SU-DHL-6 (cell line): ENCODE results near the gene HOXA6.

Experiments used
- H2AFZ ChIP-seq: fragments of 200-600 bp; sonication (generic); 2 replicates; pipeline ENCODE4 v1.6.1; 2014; ENCODE audit warnings: low read depth, mild to moderate bottlenecking, moderate library complexity, mixed read lengths, antibody characterized with exemption, low read length; ENCODE audit not compliant: severe bottlenecking
- H3F3A ChIP-seq: fragments of 200-600 bp; shearing (Covaris generic); 2 replicates; pipeline ENCODE4 v1.6.0; 2016; ENCODE audit warnings: antibody characterized with exemption, mild to moderate bottlenecking; ENCODE audit not compliant: insufficient read depth
- H3K27ac ChIP-seq: fragments of 200-600 bp; sonication (generic); 2 replicates; pipeline ENCODE4 v1.5.1; 2016; ENCODE audit warnings: low read depth, mild to moderate bottlenecking, low read length, moderate library complexity, mixed read lengths
- H3K27me3 ChIP-seq: fragments of 200-600 bp; sonication (generic), shearing (Covaris generic); 2 replicates; pipeline ENCODE4 v1.6.0; 2014; ENCODE audit warnings: mild to moderate bottlenecking, low read length
- H3K36me3 ChIP-seq: fragments of 200-600 bp; sonication (generic); 2 replicates; pipeline ENCODE4 v1.6.1; 2014; ENCODE audit warnings: mild to moderate bottlenecking, low read length, mixed read lengths
- H3K4me2 ChIP-seq: fragments of 300-600, 200-600 bp; shearing (Covaris generic), sonication (generic); 2 replicates; pipeline ENCODE4 v1.6.0; 2014; ENCODE audit warnings: low read length, low read depth, mild to moderate bottlenecking; ENCODE audit not compliant: poor library complexity, severe bottlenecking
- H3K4me3 ChIP-seq: fragments of 200-600 bp; sonication (generic); 2 replicates; pipeline ENCODE4 v1.5.1; 2014; ENCODE audit warnings: antibody characterized with exemption, low read length, mild to moderate bottlenecking, mixed read lengths; ENCODE audit not compliant: insufficient read depth, poor library complexity, severe bottlenecking
- H3K79me2 ChIP-seq: fragments of 200-600 bp; sonication (generic); 2 replicates; pipeline ENCODE4 v1.6.1; 2014; ENCODE audit warnings: mild to moderate bottlenecking, low read length, moderate library complexity; ENCODE audit not compliant: insufficient read depth
- H3K9ac ChIP-seq: fragments of 200-600 bp; sonication (generic); 2 replicates; pipeline ENCODE4 v1.7.0; 2014; ENCODE audit warnings: mild to moderate bottlenecking, low read length
- H3K9me2 ChIP-seq: fragments of 200-600 bp; sonication (generic); replicated peaks from 2 replicates; pipeline ENCODE4 v1.6.1; 2014; ENCODE audit warnings: low read length; ENCODE audit not compliant: insufficient read depth
- H3K9me3 ChIP-seq: fragments of 200-600 bp; sonication (generic); 2 replicates; pipeline ENCODE4 v1.6.1; 2014; ENCODE audit warnings: low read length, mixed read lengths; ENCODE audit not compliant: insufficient read depth
- H4K20me1 ChIP-seq: fragments of 200-600 bp; sonication (generic); 2 replicates; pipeline ENCODE4 v1.6.1; 2014; ENCODE audit warnings: low read depth, mild to moderate bottlenecking, antibody characterized with exemption, low read length, moderate library complexity, mixed read lengths
- EZH2phosphoT487 ChIP-seq: fragments of 200-600 bp; sonication (generic), shearing (Covaris generic); conservative IDR thresholded peaks from 2 replicates; pipeline ENCODE4 v1.6.1; 2018; ENCODE audit warnings: mild to moderate bottlenecking, antibody characterized with exemption, low read length, moderate library complexity, mixed read lengths
- TF ChIP-seq, protein P1 (sequence below): fragments of 200-600 bp; sonication (generic); IDR thresholded peaks from one replicate; pipeline ENCODE4 v1.5.1; 2017; ENCODE audit warnings: antibody characterized with exemption, mild to moderate bottlenecking, low read length, moderate library complexity; ENCODE audit not compliant: insufficient read depth, poor library complexity, severe bottlenecking

Gene HOXA6

DNA sequence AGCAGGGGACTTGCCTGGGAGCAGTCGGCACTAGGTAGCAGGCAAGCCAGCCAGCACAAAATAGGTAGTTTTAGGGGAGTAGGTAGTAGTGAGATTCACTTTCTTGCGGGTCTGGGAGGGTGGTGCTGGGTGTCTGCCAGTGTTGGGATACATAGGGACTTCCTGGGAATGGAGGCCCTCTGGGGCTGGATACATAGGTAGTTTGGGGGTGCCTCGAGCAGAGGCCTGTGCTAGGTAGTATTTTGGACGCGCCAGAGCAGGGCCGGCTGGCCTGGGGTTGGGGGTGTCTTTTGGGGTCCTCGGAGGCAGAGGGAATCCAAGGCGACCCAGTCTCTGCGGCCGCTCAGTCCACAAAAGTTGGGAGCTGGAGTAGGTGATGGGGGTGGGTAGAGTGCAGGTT lies 6.8 kb upstream of the HOXA6 start:
- Histone ChIP-seq H3K27me3 (no peaks in the 10 kb centered on the region), H4K20me1 (no peaks in the 10 kb centered on the region), H3K27ac (no peak overlapping the region), H3F3A (peaks cover 13% of the 10 kb centered on the region), H3K9me2 (no peaks in the 10 kb centered on the region), H3K4me2 (peak overlapping the region; percentile 83), H3K9ac (peak overlapping the region; percentile 83), H3K79me2 (peaks cover 15% of the 10 kb centered on the region; the same call in 1 of the 2 replicates), H3K9me3 (no peaks in the 10 kb centered on the region), H2AFZ (peak overlapping the region; percentile 77), H3K36me3 (0 out of 2 replicates have a peak, but pooled peaks cover 4% of the 10 kb centered on the region), H3K4me3 (no peak overlapping the region)
- no peak for TF ChIP-seq EZH2phosphoT487
- TF ChIP-seq, protein P1, sequence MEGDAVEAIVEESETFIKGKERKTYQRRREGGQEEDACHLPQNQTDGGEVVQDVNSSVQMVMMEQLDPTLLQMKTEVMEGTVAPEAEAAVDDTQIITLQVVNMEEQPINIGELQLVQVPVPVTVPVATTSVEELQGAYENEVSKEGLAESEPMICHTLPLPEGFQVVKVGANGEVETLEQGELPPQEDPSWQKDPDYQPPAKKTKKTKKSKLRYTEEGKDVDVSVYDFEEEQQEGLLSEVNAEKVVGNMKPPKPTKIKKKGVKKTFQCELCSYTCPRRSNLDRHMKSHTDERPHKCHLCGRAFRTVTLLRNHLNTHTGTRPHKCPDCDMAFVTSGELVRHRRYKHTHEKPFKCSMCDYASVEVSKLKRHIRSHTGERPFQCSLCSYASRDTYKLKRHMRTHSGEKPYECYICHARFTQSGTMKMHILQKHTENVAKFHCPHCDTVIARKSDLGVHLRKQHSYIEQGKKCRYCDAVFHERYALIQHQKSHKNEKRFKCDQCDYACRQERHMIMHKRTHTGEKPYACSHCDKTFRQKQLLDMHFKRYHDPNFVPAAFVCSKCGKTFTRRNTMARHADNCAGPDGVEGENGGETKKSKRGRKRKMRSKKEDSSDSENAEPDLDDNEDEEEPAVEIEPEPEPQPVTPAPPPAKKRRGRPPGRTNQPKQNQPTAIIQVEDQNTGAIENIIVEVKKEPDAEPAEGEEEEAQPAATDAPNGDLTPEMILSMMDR, result no peak

DNA sequence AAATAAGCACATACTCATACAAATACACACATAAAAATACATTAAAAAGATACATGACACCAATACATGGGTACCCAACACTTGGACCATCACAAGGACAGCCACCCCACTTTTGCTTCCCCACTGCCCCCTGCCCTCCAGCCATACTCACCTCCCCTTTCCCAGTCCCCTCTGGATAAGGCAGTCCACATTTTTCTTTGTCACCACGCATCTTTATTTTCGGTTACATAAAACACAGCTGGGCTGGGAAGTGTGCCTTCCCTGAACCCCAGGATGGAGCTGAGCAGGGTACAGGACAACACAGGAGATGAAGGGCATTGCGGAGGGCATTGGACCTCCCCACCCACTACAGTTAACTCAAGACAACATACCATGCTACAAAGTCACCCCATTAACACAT lies 6.0 kb upstream of the HOXA6 start:
- H3K27ac ChIP-seq, result no peak overlapping the region
- no peaks in the 10 kb centered on the region for H3K9me2 ChIP-seq
- H3K27me3 ChIP-seq, result no peaks in the 10 kb centered on the region
- H3K79me2 ChIP-seq, result peaks cover 19% of the 10 kb centered on the region; the same call in 1 of the 2 replicates
- H2AFZ ChIP-seq, result no peak overlapping the region
- H3F3A ChIP-seq, result peaks cover 8% of the 10 kb centered on the region; the same call in 1 of the 2 replicates
- H3K9me3 ChIP-seq, result no peaks in the 10 kb centered on the region
- H4K20me1 ChIP-seq, result no peaks in the 10 kb centered on the region
- no peak overlapping the region for H3K4me3 ChIP-seq
- H3K36me3 ChIP-seq, result 0 out of 2 replicates have a peak, but pooled peaks cover 4% of the 10 kb centered on the region
- H3K4me2 ChIP-seq, result no peak overlapping the region
- TF ChIP-seq EZH2phosphoT487, result no peak
- TF ChIP-seq, protein P1, result no peak
- no peak overlapping the region for H3K9ac ChIP-seq

DNA sequence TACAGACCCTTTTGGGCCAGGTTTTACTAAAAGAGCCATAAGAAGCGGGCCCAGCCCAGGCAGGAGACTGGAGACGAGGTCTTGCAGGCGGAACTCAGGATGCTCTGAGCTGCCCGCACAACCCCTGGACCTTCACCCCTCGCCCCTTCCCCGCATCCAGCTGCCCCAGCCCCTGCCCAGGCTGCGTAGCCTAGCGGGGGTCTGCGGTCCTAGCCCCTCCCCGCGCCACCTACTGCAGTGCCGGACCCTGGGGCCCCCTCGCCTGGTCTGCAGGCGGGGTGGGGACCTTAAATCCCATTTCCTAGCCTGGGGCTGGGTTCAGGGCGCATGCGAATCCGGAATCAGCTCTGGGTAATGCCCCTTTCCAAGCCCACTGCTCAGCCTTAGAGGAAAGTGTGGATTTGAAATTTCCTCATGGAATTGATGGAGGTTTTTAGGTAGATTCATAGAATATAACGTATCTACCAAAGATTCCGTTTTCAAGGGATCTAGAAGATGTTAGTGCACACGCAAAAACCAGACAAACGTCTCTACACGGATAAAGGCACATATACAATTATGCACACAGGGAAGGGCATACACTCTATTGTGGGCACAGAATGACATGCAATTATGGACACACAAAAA lies 5.4 kb upstream of the HOXA6 start:
- H3K27ac ChIP-seq, result no peak overlapping the region
- no peaks in the 10 kb centered on the region for H3K27me3 ChIP-seq
- 0 out of 2 replicates have a peak, but pooled peaks cover 4% of the 10 kb centered on the region for H3K36me3 ChIP-seq
- H3K4me2 ChIP-seq, result no peak overlapping the region
- no peaks in the 10 kb centered on the region for H4K20me1 ChIP-seq
- no peaks in the 10 kb centered on the region for H3K9me3 ChIP-seq
- TF ChIP-seq, protein P1, result no peak
- TF ChIP-seq EZH2phosphoT487, result no peak
- peaks cover 8% of the 10 kb centered on the region; the same call in 1 of the 2 replicates for H3F3A ChIP-seq
- H2AFZ ChIP-seq, result no peak overlapping the region
- H3K79me2 ChIP-seq, result peaks cover 19% of the 10 kb centered on the region; the same call in 1 of the 2 replicates
- no peaks in the 10 kb centered on the region for H3K9me2 ChIP-seq
- H3K4me3 ChIP-seq, result no peak overlapping the region
- no peak overlapping the region for H3K9ac ChIP-seq
